HG02571 (cell line): ENCODE data around the gene ASCL5.

Experiments
- ATAC-seq: cut with Tn5 transposase; IDR thresholded peaks from one replicate; pipeline ENCODE4 v1.9.1; 2021; ENCODE audit warnings: mild to moderate bottlenecking, moderate library complexity; ENCODE audit not compliant: unreplicated experiment

Gene ASCL5

DNA sequence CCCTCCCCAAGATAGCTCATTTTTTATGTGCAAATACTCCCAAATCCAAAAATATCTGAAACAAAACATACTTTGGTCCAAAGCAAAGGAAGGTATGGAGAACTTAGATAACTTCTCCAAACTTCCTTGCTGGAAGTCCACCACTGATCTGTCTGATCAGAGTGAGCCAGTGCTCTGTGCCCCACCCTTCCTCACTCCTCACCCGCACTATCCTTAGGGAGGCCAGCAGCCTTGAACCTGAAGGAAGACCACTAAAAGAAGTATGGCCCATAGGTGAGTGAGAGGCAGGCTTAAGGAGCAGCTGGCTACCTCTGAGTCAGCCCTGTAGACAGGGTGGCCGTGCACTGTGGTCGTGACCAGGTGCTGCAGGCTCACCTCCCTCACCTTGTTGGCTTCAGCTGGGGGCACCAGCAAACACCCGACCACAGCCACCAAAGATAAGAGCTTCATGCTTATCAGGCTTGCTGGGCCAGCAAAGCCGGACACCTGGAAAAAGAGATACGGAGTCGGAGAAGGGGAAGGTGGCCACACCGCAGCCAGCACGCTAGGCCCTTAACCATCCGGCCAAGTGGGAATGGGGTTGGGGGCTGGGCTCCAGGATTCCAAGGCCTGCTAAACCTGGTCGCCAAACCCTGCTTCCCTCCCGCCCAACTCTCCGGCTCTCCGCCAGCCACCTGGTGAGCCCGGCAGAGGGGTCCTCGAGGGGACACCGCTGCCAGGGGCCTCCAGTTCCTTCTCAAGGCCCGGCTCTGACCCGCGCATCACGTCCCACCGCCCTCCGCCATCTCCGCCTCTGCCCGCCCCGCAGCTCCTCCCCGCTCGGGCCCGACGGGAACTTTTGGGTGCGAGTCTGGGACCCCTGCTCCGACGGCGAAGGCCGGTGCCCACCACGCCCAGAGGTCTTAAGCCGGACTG is 26.7 kb upstream of the ASCL5 start:
- ATAC-seq, result peak; percentile 70

DNA sequence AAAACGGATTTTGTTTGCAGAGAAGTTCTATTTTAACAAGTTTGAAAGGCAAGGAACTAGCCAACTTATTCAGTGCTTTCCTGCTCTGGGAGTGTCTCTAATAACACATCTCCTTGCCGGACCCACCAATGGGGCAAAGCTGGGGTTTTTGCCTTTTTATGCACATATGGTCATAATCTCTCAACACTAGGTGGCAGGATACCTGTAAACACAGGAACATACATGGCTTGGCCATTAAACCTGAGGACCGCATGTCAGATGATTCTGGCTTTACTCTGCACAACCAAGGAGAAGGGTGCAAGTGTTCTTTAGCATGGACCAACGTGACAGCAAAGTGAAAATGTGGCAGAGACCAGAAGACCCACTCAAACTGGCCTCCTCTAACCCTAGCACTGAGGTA is 22.4 kb upstream of the ASCL5 start:
- ATAC-seq, result no peak

DNA sequence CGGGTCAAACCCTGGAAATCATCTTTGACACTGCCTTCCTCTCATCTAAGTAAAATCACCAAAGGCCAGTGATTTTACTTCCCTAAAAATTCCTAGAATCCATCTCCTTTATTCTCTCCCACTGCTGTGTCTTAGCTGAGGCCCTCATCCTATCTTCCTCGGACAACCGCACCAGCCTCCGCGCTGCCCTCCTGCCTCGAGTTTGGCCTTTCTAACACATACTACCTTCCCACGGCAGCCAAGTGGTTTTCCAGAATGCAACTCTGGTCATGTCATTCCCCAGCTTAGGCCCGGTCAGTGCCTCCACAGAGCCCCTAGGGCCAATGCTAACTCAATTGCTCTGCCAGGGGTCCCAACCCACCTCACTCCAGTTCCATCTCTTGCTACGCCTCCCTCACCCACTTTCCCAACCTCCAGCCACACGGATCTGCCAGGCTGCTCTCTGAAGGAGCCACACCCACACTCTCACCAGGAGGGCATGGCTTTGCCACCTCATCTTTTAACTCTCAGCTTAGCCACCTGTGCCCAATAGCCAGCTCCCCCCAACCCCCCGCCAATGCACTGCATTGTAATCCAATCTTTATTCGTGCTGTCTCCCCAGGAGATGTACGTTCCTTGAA is 20.5 kb upstream of the ASCL5 start:
- ATAC-seq, result no peak

DNA sequence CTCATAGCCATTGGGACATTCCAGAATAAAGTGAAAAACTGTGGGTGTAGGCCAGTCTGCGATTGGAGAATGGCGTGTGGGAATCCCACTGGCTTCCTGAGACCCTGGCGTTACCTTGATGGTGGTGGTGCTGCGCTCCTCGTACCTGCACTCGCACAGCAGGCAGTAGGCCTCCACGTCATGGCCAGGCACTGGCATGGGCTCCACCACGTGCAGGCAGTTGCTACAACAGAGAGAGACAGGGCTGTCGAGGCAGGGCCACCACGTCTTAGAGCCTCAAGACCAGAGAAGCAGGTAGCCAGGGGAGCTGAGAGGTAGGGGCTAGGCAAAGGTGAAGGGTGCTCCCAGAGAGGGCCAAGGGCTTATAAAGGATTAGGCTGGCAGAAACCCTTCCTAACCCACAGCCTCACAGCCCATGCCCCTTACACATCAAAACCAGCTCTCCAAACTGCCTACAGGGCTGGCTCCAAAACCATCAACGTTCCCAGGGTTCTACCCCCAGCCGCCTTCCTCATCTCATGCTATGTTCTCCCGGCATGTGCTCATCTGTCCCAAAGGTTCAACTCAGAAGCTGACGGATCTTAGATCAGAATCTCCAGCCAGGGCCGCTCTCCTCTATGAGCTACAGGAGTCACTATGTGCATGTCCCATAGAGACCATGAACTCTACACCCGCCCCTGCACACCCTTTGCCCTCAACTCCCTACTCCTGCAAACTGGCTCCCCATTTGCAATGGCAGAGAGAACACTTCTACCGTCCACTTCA is 19.8 kb upstream of the ASCL5 start:
- no peak for ATAC-seq

DNA sequence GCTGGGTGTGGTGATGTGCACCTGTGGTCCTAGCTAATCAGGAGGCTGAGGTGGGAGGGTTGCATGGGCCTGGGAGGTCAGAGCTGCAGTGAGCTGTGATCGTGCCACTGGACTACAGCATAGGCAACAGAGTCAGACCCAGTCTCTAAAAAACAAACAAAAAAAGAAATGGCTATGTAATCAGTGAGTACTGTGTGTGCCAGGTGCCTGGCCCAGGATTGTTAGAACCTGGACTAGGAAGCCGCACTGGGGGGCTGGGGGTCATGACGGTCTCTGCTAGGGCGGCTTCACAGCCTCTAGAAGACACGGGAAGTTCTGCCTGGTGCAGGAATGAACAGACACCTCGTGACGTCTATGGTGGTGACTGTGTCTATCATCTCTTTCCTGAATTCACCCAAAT is 18.8 kb upstream of the ASCL5 start:
- ATAC-seq, result no peak

DNA sequence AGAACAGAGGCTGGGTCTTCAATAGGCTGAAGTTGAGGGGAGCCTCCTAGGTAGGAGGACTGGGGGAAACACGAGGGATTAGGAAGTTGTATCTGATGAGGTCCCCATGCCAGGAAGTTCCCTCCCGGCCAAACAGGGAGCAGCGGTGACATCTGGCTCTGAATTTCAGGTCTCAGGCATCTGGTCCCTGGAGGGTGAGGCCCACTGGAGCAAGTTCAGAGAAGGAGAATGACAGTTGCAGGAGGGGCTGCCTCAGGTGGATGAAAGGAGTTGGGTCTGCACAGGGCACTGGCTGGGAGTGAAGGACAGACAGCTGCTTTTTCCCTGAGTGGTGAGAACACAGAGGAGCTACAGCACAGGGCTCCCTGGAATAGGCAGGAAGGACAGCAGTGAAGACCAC is 18.1 kb upstream of the ASCL5 start:
- ATAC-seq, result no peak

DNA sequence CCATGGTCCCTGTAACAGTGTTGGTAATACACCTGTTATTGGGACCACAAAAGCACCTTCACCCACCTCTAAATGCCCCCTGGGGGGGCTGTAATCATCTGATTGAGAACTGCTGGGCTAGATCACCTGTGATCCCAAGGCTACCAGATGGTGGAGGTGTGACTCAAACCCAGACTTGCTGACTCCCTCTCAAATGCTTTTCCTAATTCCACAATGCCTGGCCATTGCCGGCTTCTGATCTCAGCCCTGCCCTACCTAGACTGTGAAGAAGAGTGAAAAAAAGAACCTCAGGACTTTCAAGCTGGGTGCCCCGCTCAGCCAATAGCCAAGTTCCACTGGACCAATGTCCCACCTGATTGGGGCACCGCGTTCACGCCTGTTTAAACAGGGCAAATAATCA is 17.7 kb upstream of the ASCL5 start:
- no peak for ATAC-seq

DNA sequence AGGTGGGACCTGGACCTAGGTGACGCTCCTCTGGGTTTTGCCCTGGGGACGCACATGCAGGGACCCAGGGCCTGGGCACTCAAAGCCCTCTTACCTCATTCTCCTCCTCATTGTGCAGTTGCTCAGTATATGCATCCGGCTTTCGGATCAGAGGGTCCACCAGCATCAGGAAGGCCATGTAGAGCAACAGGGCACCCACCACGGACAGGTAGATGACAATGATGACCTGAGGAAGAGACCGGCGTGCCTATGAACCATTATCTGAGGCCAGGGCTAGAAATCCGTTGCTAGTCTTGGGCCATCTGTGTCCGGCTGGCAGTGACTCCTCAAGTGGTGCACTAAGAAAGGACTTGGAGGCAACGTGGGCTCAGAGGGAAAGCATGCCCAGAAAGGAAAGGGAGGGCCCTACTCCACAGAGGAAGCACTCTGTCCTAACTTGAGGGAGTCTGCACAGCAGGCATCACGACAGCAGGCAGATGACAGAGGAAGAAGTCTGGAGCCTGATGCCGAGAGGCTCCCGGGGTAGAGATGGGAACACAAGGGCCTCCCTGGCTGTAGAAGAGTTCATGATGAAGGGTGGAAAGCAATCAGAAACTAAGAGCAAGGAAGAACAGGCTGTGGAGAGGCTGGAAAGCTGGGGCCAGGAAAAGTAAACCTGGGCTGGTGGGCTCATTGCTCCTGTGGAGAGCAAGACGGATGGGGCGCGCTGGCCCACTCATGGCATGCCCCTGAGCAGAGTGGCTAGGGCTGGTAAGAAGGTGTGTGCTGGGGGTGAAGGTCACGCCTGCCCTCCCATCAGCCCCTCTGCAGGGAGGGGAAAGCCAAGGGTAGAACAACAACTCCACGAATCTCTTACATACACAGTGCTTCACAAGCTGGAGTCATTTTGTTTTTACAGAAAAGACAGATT is 17.0 kb upstream of the ASCL5 start:
- no peak for ATAC-seq

DNA sequence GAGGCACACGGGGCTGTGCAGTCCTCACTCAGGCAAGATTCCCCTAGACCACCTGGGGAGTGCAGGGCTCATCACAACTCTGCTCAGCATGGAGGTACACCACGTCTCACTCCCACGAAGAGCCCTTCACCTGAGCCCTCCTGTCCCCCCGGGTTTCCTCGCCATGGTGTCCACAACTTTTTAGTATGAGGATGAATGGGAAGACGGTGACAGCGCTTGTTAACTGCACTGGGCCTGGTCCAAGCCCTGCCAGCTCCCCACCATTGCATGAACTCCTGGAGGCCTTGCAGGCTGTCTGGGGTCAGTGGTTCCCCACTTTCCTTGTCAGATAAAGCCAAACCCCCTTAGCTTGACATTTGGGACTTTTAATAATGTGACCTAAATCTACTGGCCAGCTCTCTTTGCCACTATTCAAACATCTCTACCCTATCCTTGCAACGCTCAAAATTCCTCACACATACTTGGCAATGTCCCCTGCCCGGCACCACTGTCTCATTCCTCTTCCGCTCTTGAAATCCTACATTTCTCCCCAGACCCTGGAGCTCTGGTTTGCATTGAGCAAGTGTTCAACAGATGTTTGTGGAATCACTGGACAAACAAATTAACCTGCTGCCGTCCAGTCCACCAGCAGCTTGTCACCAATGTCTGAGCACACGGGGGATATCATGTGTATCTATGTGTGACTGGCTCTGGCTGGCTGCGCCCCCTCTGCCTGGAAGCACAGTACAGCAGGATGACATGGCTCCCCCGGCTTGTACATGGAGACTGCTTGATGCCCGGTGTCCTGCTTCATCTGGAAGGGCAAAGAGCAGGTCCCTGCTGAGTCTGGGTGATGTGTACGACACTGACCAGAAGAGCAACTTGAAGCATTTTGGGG is 16.1 kb upstream of the ASCL5 start:
- ATAC-seq, result no peak

DNA sequence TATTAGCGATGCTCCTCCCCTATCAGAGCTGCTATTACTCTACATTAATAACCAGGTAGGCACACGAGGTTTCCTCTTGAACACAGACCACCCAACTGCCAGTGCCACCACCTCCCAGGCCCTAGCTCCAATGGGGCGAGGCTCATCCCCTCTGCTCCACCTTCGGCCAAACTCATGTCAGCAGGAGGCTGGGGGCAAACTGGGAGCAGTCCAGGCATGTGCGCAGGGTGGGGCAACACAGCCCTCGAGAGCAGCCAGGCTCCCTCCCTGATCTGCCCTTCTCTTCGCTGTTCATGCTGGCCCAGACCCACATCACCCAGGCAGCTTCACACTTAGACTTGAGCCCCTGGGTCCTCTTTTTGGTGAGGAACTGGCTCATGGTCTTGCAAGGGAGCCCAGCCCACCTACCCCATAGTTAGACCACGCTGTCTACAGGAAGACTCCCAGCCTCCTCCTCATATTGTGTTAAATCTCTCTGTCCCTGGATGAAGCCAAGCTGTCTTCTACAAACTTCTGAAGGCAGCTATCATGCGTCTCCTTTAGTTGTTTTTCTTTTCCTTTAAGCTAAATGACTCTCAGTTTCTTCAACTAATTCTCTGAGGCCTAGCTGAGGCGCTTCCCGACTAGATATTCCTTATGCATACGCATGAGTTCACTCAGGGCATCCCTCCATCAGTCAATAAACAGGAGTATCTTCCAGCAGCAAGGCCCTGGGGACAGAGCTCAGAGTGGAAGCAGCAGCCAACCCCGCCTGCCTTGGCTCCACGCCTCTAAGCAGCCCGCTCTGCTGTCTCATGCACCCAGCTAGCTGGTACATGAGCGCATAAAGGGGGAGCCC is 15.2 kb upstream of the ASCL5 start:
- no peak for ATAC-seq

DNA sequence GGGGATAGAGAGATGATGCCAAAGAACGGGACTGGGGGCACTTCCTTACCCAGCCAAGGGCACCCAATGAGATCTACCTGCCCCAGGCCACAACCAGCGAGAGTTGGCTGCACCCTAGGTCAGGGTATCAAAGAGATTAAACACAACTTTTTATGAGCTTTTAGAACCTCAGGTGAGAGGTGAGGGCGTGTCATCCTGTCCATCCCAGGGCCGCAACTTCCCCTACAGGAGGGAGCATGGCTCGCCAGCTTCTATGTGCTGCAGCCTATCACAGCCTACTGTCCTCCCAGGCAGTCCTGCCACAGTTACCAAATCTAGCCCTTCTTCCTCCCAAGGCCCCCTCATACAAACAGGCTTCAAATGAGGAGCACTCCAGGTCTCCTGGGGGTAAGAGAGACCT is 14.4 kb upstream of the ASCL5 start:
- ATAC-seq, result no peak

DNA sequence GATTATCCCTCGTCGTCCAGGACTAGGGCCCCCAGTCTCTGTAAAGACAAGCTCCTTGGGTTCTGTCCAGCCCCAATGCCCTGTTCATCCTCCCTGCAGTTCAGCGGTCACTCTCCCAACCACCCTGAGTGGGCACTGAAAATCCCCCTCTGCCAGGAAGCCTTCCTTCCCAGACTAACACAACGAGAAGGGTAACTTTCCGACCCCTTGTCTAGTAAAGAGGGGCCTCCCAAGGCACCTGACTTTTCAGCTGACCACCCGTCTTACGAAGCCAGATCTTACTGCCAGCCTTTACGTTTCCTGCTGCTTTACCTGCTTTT is 13.9 kb upstream of the ASCL5 start:
- ATAC-seq, result no peak

DNA sequence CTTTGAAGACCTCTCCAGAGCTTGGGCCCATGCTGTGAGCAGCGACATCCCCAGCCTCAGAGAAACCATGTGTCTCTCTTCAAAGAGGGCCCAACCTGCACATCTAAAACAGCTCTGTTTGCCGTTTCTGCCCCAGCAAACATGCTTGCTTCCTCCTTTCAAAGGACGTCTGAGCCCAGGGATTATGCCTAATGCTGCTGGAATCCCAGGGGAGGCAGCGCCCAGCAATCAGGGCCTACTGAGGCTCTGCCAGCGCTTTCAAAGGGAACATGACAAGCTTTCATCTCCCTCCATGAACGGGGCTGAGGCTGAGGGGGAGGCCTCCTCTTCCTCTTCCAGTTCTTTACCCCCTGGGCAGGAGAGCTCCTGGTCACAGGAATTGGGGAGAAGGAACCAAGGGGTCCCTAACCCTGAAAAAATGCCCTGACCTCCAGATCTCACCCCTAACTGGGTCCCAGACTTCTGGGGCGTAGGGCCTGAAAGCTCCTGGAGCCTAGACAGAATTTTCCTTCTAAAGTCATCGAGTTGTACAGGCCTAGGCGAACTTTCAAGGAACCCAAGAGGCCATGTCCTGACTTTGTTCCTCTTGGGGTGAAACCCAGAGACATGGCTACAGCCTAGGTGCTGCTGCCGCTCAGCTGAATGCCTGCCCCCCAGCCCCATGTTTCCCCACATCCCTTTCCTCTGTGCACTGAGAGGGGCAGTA is 13.4 kb upstream of the ASCL5 start:
- no peak for ATAC-seq

DNA sequence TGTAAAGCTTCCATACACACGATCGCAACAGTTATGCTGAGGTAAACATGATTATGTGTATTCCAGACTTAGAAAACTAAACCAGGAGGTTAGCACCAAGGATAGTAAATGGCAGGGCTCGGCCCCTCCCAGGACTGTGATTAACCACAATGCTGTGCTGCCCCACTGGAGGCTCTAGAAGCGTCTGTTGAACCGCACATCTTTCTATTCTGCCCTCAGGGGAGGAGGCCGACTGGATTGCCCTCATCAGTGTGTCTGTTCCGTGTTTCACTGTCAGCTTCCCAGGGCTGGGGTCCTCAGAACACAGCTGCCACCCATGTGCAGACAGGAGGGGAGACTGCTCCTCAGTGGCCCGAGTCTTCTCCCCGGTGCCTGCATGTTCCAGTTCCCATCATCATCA is 12.8 kb upstream of the ASCL5 start:
- no peak for ATAC-seq

DNA sequence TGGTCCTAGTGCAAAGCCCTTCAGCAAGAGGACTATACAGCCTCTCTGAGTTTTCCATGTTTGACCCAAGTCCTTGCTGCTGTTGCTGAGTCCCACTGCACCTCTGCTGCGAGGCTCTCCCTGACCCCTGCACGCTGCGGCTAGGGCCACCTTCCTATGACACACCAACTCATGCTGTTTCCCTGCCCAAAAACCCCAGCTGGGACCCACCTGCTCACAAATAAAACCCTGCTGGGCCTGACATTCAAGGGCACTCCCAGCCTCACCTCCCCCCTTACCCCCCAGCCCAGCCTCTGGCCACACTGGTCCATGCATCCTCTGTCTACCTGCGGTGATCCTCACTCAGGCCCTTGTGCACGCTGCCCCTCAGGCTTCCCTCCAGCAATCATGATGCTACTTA is 12.3 kb upstream of the ASCL5 start:
- no peak for ATAC-seq

DNA sequence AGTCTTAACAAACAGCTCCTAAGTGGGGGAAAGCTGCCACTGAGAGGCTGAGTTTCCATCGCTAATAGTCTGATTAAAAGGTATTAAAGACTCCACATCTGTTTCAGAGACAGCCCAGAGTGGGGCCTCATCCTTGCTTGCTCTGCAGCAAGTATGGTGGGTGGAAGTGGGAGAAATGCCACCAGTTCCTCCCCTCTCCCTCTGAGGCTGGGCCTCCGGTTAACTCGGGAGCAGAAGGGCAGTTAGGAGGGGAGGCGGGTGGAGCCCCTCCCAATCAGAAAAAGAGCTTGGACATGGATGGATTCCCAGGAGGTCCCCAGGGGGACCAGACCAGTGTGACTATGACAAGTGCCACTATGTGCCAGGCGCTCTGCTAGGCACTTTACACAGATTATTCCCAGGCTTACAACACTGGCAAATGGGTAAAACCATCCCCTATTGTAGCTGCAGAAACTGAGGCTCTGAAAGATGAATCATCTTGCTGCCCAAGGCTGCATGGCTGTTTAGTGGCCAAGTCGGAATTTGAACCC is 11.4 kb upstream of the ASCL5 start:
- no peak for ATAC-seq

DNA sequence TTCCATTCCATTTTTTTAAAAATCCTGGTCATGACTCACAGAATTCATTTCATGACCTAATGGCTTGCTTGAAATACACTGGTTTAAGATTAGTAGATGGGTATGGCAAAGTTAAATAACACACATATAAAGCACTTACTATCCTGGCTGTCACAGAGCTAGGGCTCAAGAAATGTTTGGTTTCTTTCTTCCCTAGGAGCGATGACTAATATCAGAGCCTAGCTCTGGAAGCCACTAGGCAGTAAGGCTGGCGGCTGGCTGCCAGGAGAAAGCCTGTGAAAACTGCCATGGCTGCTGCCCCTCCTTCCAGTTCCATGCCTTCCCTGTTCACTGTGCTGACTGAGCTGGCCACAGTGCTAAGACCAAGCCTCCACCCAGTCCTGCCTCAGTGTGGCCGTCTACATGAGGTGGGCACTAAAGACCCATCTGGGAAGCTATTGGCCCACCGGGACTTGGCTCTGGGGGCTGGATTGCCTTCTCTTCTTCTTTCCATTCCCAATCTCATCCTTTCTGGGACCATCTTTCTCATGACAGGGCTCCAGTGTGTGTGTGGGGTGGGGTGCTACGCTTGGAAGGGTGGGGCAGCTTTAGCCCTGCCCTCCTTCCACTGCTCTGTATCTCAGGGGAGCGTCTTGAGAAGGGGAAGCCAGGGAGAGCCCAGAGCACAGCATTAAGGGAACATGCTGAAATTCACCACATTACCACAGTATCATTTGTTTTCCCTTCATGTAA is 10.8 kb upstream of the ASCL5 start:
- no peak for ATAC-seq

DNA sequence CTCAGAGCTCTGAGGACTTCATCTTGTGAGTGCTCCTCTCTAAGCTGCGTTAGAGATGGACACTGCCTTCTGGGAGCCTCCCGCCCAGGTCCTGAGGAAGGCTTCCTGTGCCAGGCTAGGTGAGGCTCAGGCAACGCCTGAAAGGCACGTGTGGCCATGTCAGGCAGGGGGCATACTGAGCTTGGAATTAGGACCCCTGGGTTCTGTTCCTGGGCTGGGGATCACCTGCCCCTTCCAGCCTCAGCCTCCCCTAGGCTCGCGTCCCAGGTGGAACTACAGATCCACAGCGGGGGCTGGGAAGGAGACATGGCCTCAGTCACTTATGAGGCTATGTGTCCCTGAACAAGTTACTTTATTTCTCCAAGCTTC is 10.0 kb upstream of the ASCL5 start:
- no peak for ATAC-seq
